Measurements from ENCODE around the gene PTPRN2. TPM values are rescaled to one million over a fixed set of nuclear protein-coding genes. Genes with fewer than 3 reads are reported as not detected.

PTPRN2 gene
- total RNA-seq, 1 donor from 2014 or later = 32.2 TPM

DNA sequence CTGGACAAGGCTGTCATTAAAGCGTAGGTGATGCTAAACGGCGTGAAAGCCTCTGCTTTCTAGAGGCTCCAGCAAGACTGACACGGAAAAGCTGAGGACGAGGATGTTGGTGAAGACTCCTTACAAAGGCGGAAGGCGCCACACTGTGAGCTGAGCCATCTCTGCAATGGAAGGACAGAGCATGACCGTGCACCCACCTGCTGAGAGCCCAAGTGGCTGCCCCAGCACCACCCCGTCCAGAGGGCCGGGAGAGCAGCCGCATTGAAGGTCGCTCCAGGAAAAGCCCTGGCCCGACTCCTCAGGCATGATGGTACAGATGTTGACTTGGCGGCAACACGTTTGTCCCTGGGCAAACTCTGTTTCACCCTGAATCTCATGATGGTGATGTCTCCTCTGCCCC lies 758.1 kb downstream of the PTPRN2 start:
- Mint-ChIP-seq H3K4me1 (peaks cover 7% of the 10 kb centered on the region), H3K27me3 (ENCODE audit: low read depth) (no peaks in the 10 kb centered on the region), H3K36me3 (ENCODE audit: low read depth) (peaks cover 3% of the 10 kb centered on the region), H3K4me3 (no peak overlapping the region), H3K27ac (ENCODE audit: unreplicated experiment) (no peak overlapping the region), H3K9me3 (no peaks in the 10 kb centered on the region)
- DNase-seq (ENCODE audit: low read depth, low spot score) = no peak
- TF ChIP-seq, protein P1, sequence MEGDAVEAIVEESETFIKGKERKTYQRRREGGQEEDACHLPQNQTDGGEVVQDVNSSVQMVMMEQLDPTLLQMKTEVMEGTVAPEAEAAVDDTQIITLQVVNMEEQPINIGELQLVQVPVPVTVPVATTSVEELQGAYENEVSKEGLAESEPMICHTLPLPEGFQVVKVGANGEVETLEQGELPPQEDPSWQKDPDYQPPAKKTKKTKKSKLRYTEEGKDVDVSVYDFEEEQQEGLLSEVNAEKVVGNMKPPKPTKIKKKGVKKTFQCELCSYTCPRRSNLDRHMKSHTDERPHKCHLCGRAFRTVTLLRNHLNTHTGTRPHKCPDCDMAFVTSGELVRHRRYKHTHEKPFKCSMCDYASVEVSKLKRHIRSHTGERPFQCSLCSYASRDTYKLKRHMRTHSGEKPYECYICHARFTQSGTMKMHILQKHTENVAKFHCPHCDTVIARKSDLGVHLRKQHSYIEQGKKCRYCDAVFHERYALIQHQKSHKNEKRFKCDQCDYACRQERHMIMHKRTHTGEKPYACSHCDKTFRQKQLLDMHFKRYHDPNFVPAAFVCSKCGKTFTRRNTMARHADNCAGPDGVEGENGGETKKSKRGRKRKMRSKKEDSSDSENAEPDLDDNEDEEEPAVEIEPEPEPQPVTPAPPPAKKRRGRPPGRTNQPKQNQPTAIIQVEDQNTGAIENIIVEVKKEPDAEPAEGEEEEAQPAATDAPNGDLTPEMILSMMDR (conservative IDR thresholded peaks at IDR 0.05) = no peak

DNA sequence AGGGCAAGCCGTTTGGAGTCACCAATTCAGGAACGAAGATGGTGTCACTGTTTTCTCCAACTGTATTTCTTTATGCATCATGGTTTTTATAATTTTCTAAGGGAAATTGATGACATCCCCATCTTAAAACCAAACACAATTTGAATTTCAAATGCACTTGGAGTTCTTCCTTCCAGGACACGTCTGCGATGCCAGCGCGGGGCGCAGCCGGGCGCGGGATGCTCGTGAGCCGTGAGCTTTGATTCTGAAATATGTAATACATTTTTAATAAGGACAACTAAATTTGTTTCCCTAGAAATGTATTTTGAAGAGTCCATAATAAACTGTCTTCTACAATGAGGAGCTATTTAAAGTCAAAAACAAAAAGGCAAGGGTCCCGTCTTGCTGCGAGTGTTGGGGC lies 758.7 kb downstream of the PTPRN2 start:
- no peaks in the 10 kb centered on the region for H3K27me3 Mint-ChIP-seq (ENCODE audit: low read depth)
- DNase-seq (ENCODE audit: low read depth, low spot score) = no peak
- TF ChIP-seq, protein P1 (conservative IDR thresholded peaks at IDR 0.05) = no peak
- peaks cover 7% of the 10 kb centered on the region for H3K4me1 Mint-ChIP-seq
- no peaks in the 10 kb centered on the region for H3K9me3 Mint-ChIP-seq
- H3K36me3 Mint-ChIP-seq (ENCODE audit: low read depth) = peaks cover 3% of the 10 kb centered on the region
- peak overlapping the region; percentile 35 for H3K27ac Mint-ChIP-seq (ENCODE audit: unreplicated experiment)
- H3K4me3 Mint-ChIP-seq = no peak overlapping the region

DNA sequence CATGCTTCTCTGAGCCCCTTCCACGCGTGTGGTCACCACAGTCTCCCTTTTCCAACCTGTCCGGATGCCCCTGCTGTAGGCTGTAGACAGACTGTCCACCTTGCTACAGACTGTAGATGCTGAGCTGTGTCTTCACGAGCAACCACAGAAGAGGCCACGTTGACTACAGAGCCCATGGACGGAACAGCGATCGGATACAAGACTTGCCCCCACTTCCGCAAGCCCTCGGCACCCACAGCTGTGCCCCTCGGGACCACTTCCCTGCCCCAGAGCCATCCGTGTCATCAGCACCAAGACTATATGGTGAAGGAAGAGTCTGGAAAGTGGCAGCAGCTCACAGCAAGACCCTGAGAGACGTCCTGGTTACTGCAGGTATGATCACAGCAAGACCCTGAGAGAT lies 759.4 kb downstream of the PTPRN2 start:
- Mint-ChIP-seq H3K27me3 (ENCODE audit: low read depth) (no peaks in the 10 kb centered on the region), H3K4me3 (no peak overlapping the region), H3K9me3 (no peaks in the 10 kb centered on the region), H3K36me3 (ENCODE audit: low read depth) (peaks cover 3% of the 10 kb centered on the region), H3K4me1 (peaks cover 7% of the 10 kb centered on the region), H3K27ac (ENCODE audit: unreplicated experiment) (no peak overlapping the region)
- TF ChIP-seq, protein P1 (conservative IDR thresholded peaks at IDR 0.05) = no peak
- no peak for DNase-seq (ENCODE audit: low read depth, low spot score)

DNA sequence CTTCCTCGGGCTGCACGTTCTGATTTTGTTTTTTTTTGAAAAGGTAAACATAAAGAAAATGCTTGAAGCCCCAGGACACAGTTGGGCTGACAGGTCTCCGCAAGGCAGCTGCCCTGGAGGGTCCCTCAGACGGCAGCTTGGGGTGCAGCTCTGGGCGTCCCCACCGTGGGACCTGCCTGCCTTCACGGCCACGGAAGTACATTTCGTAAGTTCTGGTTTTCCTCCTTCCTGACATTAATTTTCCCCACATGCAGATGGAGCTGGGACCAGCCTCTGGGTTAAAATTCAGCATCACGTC lies 759.8 kb downstream of the PTPRN2 start:
- peaks cover 7% of the 10 kb centered on the region for H3K4me1 Mint-ChIP-seq
- TF ChIP-seq, protein P1 (conservative IDR thresholded peaks at IDR 0.05) = no peak
- no peak overlapping the region for H3K4me3 Mint-ChIP-seq
- H3K36me3 Mint-ChIP-seq (ENCODE audit: low read depth) = peaks cover 3% of the 10 kb centered on the region
- H3K27me3 Mint-ChIP-seq (ENCODE audit: low read depth) = no peaks in the 10 kb centered on the region
- H3K27ac Mint-ChIP-seq (ENCODE audit: unreplicated experiment) = no peak overlapping the region
- H3K9me3 Mint-ChIP-seq = no peaks in the 10 kb centered on the region
- DNase-seq (ENCODE audit: low read depth, low spot score) = no peak

DNA sequence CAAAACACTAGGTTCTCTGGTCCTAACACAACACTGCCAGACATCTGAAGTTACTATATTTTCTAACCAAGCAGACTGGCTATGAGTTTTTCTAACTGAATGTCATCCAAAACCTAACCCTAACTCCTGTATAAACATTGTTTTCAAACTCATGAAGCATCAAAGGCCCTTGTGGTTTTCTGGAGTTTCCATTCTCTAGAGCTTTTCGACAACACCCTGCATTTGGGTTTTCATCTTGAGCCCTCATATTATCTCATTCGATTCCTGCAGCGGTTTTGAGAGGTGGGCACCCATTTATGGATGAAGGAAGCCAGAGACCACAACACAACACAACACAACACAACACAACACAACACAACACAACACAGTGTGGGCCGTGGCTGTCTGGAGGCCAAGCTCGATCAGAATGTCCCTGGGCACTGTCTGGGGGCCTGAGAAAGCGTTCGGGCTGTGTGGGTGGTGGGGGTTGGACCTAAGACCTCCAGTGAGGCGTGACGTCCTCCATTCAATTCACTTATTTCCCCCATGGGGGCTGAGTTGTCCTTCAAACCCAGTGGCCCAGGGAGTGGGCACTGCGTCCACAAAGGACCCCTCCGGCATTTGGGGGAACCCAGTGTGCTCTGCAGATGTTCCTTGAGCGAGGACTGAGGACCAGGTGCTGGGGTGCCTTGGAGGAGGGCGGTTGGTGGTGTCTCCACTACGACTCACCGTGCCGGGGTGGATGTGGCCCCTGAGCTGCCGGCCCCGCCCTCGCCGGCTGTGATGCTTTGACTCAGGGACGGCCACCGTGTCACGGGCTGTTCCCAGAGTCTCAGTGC lies 760.4 kb downstream of the PTPRN2 start:
- H3K36me3 Mint-ChIP-seq (ENCODE audit: low read depth) = peaks cover 3% of the 10 kb centered on the region
- H3K27ac Mint-ChIP-seq (ENCODE audit: unreplicated experiment) = no peak overlapping the region
- H3K4me3 Mint-ChIP-seq = no peak overlapping the region

More for the DNA sequence above, 760.4 kb downstream of the PTPRN2 start:
- Mint-ChIP-seq H3K4me1 (peaks cover 3% of the 10 kb centered on the region), H3K27me3 (ENCODE audit: low read depth) (no peaks in the 10 kb centered on the region), H3K9me3 (no peaks in the 10 kb centered on the region)
- DNase-seq (ENCODE audit: low read depth, low spot score) = no peak
- TF ChIP-seq, protein P1 (conservative IDR thresholded peaks at IDR 0.05) = no peak
